Upper lobe of left lung (tissue), 4 donors: Measurements from ENCODE around the gene PLXNA2.

ENCODE experiments used
- EP300 ChIP-seq, 4 donors: sonication (generic); formaldehyde crosslinking; IDR thresholded peaks; one replicate each; pipeline ENCODE4 v1.5.1; 2017; ENCODE audit warnings: antibody characterized with exemption in 4 of 4, control low read depth in 2 of 4
- POLR2A ChIP-seq, 4 donors: fragments of 450-650 bp; IDR thresholded peaks; one replicate each; pipeline ENCODE4 v1.5.1; 2016 to 2017; ENCODE audit warnings: antibody characterized with exemption in 4 of 4, mild to moderate bottlenecking in 2 of 4
- POLR2AphosphoS5 ChIP-seq, 2 donors: sonication (generic); formaldehyde crosslinking; IDR thresholded peaks; one replicate each; pipeline ENCODE4 v1.5.1; 2017; ENCODE audit warnings: antibody characterized with exemption in 2 of 2
- TF ChIP-seq, protein P1 (sequence below), 6 experiments: fragments of 450-650 bp in 4 of 6; fragments of 200-600 bp in 2 of 6; sonication (generic) in 2 of 6; IDR thresholded peaks; one replicate each; pipeline ENCODE4 v1.5.1; 2016 to 2019; ENCODE audit warnings: antibody characterized with exemption in 6 of 6

DNA sequence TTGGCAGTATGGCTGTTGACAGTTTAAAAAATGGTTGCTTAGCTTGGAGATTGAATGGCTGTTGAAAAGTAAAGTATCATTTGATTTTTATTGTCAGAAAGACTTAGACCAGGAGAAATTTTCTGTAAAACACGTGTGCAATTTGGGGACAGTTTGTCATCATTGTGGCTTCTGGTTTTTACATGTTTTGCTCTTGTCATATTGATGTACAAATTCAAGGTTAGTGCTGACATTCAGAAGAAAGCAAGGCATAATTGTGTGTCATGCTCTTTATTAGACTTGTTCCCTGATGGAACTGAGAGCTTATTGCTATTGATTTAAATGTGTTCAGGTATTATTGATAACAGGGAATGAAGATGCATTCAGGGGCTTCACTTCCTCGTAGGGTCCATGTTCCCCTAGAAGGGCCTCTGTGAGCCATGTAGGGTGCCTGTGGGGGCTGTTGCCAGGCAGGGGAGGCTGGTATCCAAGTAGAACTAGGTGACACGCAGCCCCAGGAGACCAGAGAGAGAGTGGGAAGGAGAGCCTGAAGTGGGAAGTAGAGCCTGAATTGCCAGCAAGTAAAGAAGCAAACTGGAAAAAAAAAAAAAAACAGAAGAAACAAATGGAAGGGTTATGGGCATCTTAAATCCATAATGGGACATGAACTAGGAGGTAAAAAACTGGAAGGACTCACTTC, 32.7 kb upstream of the PLXNA2 start:
- TF ChIP-seq, protein P1, sequence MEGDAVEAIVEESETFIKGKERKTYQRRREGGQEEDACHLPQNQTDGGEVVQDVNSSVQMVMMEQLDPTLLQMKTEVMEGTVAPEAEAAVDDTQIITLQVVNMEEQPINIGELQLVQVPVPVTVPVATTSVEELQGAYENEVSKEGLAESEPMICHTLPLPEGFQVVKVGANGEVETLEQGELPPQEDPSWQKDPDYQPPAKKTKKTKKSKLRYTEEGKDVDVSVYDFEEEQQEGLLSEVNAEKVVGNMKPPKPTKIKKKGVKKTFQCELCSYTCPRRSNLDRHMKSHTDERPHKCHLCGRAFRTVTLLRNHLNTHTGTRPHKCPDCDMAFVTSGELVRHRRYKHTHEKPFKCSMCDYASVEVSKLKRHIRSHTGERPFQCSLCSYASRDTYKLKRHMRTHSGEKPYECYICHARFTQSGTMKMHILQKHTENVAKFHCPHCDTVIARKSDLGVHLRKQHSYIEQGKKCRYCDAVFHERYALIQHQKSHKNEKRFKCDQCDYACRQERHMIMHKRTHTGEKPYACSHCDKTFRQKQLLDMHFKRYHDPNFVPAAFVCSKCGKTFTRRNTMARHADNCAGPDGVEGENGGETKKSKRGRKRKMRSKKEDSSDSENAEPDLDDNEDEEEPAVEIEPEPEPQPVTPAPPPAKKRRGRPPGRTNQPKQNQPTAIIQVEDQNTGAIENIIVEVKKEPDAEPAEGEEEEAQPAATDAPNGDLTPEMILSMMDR (IDR thresholded peaks at IDR 0.05): no peak
- no peak for TF ChIP-seq POLR2A (IDR thresholded peaks at IDR 0.05)
- TF ChIP-seq POLR2AphosphoS5 (IDR thresholded peaks at IDR 0.05): no peak
- no peak for TF ChIP-seq EP300 (IDR thresholded peaks at IDR 0.05)
